ENCODE measurements around the gene LMBR1L.
"Not testable (repeated sequence)": the region's sequence is repeated elsewhere in the genome, so short reads cannot be mapped to it uniquely, and the experiment has no call there.

- TF ChIP-seq CTCF (tag by site-specific recombination; IDR thresholded peaks at IDR 0.05); REST (tag by site-specific recombination; IDR thresholded peaks at IDR 0.05); PBX3 (CRISPR knock-in tag; IDR thresholded peaks at IDR 0.05); ZBTB10 (tag by site-specific recombination; IDR thresholded peaks at IDR 0.05); ZNF426 (tag by site-specific recombination; IDR thresholded peaks at IDR 0.05); ZBTB8A (tag by site-specific recombination; IDR thresholded peaks at IDR 0.05); ZBTB26 (tag by site-specific recombination; optimal IDR thresholded peaks at IDR 0.05); KLF8 (tag by site-specific recombination; IDR thresholded peaks at IDR 0.05); ZSCAN30 (tag by site-specific recombination; IDR thresholded peaks at IDR 0.05); AEBP2 (tag by site-specific recombination; IDR thresholded peaks at IDR 0.05; ENCODE audit: borderline replicate concordance); ZNF664 (tag by site-specific recombination; IDR thresholded peaks at IDR 0.05): not testable (repeated sequence)
These were observed 26.4 kb upstream of the LMBR1L start for GRCh38 chr12:49136997-49137396.
